Spleen (tissue), 11 donors: ENCODE results near the gene LCN6. TPM values are rescaled to one million over a fixed set of nuclear protein-coding genes. Genes with fewer than 3 reads are reported as not detected.
"Not testable (repeated sequence)": the region's sequence is repeated elsewhere in the genome, so short reads cannot be mapped to it uniquely, and the experiment has no call there.

Source experiments
- DNase-seq: peaks from one replicate; pipeline ENCODE4 v3.0.0-alpha.2; 2020
- H3K27ac ChIP-seq, 8 donors: fragments of 200-600 bp; sonication (generic) in 7 of 8; 1 replicate in 4 of 8; 2 replicates in 4 of 8; pipeline versions ENCODE4 v1.5.0 to v1.8.0; 2016 to 2021; ENCODE audit warnings: inconsistent platforms in 4 of 8, mild to moderate bottlenecking in 4 of 8, moderate library complexity in 1 of 8
- H3K27me3 ChIP-seq, 7 donors: fragments of 200-600 bp; sonication (generic) in 6 of 7; replicated peaks in 1 of 7; 1 replicate in 4 of 7; 2 replicates in 3 of 7; pipeline versions ENCODE4 v1.5.0 to v1.8.0; 2016 to 2021; ENCODE audit warnings: inconsistent platforms in 3 of 7, mild to moderate bottlenecking in 1 of 7
- H3K36me3 ChIP-seq, 6 donors: fragments of 200-600 bp; sonication (generic) in 5 of 6; 1 replicate in 4 of 6; 2 replicates in 2 of 6; pipeline versions ENCODE4 v1.5.0 to v1.8.0; 2016 to 2021; ENCODE audit warnings: inconsistent platforms in 2 of 6
- H3K4me1 ChIP-seq, 6 donors: fragments of 200-600 bp; sonication (generic) in 5 of 6; 1 replicate in 3 of 6; 2 replicates in 3 of 6; pipeline versions ENCODE4 v1.5.0 to v1.8.0; 2016 to 2021; ENCODE audit warnings: inconsistent platforms in 3 of 6
- H3K4me3 ChIP-seq, 8 donors: fragments of 200-600 bp; sonication (generic) in 7 of 8; 1 replicate in 4 of 8; 2 replicates in 4 of 8; pipeline versions ENCODE4 v1.5.0 to v1.8.0; 2016 to 2021; ENCODE audit warnings: inconsistent platforms in 4 of 8, mild to moderate bottlenecking in 4 of 8, moderate library complexity in 2 of 8
- H3K9me3 ChIP-seq, 8 donors: fragments of 200-600 bp; sonication (generic) in 7 of 8; 1 replicate in 4 of 8; 2 replicates in 4 of 8; pipeline versions ENCODE4 v1.5.0 to v1.8.0; 2016 to 2021; ENCODE audit warnings: inconsistent platforms in 4 of 8
- CTCF ChIP-seq, 11 experiments: fragments of 200-600 bp in 7 of 11; fragments of 450-650 bp in 4 of 11; sonication (generic) in 4 of 11; IDR thresholded peaks in 8 of 11; conservative IDR thresholded peaks in 3 of 11; 1 replicate in 7 of 11; 2 replicates in 4 of 11; pipeline versions ENCODE4 v1.4.0 to v1.8.0; 2016 to 2021; ENCODE audit warnings: antibody characterized with exemption in 11 of 11, inconsistent platforms in 4 of 11, mild to moderate bottlenecking in 1 of 11
- POLR2A ChIP-seq, 3 donors: fragments of 450-650 bp; IDR thresholded peaks; one replicate each; pipeline ENCODE4 v1.5.1; 2017; ENCODE audit warnings: antibody characterized with exemption in 3 of 3, mild to moderate bottlenecking in 1 of 3
- POLR2AphosphoS5 ChIP-seq, 3 donors: sonication (generic); formaldehyde crosslinking; IDR thresholded peaks; one replicate each; pipeline ENCODE4 v1.5.1; 2017; ENCODE audit warnings: antibody characterized with exemption in 3 of 3
- WGBS, 5 donors: extraction: QIAGEN DNeasy Blood & Tissue Kit in 3 of 5; methylation state at CpG; one replicate each; pipeline versions ENCODE4 v1.1.5 to v1.1.7; 2013 to 2018; 5-methylcytosine and 5-hydroxymethylcytosine counted together
- intact Hi-C: fragments of 100-400 bp; cut with DNase I; formaldehyde crosslinking; loops from one replicate; pipeline ENCODE4 v1.15.0; 2023; ENCODE audit warnings: low total_unique reads
- polyA plus RNA-seq, 3 donors: library from polyadenylated mRNA; stranded (reverse); fragments of 200-250 nt; gene quantifications; one replicate each; pipeline ENCODE4 v1.2.1, GENCODE V29; 2013
- total RNA-seq, 7 donors: library from RNA; depleted of rRNA in 3 of 7; stranded (reverse); fragments of >200 nt in 3 of 7; fragmentation: NEBNext Ultra II Directional in 4 of 7; extraction: Animal tissue kit (Norgen Biotek cat#: 25700) in 4 of 7; gene quantifications; one replicate each; pipeline versions ENCODE4 v1.1.0 to v1.2.1, GENCODE V29; 2016 to 2021
- donor health status: healthy with polysubstance abuse.
- donor health status: DM: no; HTN: no; CAD: no; lungs with moderate emphysema.
- donor health status: DM: no; HTN: no; CAD: no.
- donor health status: Bipolar disorder and iron deficiency.
- donor health status: healthy.
- donor health status: DM: no; HTN: no; CAD: no.
- donor health status: DM: yes; HTN: yes; CAD: no.

LCN6 gene
- total and polyA plus RNA-seq, 10 donors = 1.2 to 18.9 (median 4.4) TPM

- Histone ChIP-seq H3K4me1 (peaks cover 0 to 18% (median 7%) of the 10 kb centered on the region in 6 donors), H3K36me3 (no peaks in the 10 kb centered on the region), H3K4me3 (no peak overlapping the region), H3K27ac (no peak overlapping the region), H3K27me3 (peaks cover 0 to 22% (median 0%) of the 10 kb centered on the region in 7 donors), H3K9me3 (peaks cover 0 to 10% (median 7%) of the 10 kb centered on the region in 8 donors)
- no peak for TF ChIP-seq POLR2AphosphoS5 (IDR thresholded peaks at IDR 0.05)
- no peak for TF ChIP-seq CTCF (IDR thresholded peaks at IDR 0.05 in 8 of 11, conservative IDR thresholded peaks at IDR 0.05 in 3 of 11)
- no peak for TF ChIP-seq POLR2A (IDR thresholded peaks at IDR 0.05)
- DNase-seq = no peak
- intact Hi-C loops = no loop called here
- 65 to 81% (median 78%) methylated on average over 3 of the region's 3 CpGs for WGBS, 5 donors
Observed at GRCh38 chr9:136771907-136772415, 23.6 kb upstream of the LCN6 start.

GRCh38 chr9:136769710-136770191, 21.4 kb upstream of the LCN6 start:
- H3K27me3 ChIP-seq = peaks cover 0 to 28% (median 0%) of the 10 kb centered on the region in 7 donors
- peaks cover 0 to 38% (median 12%) of the 10 kb centered on the region in 6 donors for H3K4me1 ChIP-seq
- intact Hi-C loops = no loop called here
- no peaks in the 10 kb centered on the region for H3K36me3 ChIP-seq
- no peak overlapping the region for H3K4me3 ChIP-seq
- DNase-seq = no peak
- H3K9me3 ChIP-seq = peaks cover 0 to 10% (median 7%) of the 10 kb centered on the region in 8 donors
- no peak overlapping the region for H3K27ac ChIP-seq
- TF ChIP-seq CTCF (IDR thresholded peaks at IDR 0.05 in 8 of 11, conservative IDR thresholded peaks at IDR 0.05 in 3 of 11) (peak in 9 of 11 experiments; percentile 24 to 78 (median 60)), POLR2AphosphoS5 (IDR thresholded peaks at IDR 0.05) (no peak)
- 6 to 16% (median 11%) methylated on average over 6 to 16 of the region's 16 CpGs for WGBS, 5 donors

GRCh38 chr9:136766410-136767120, 18.2 kb upstream of the LCN6 start:
- DNase-seq, H3K36me3 ChIP-seq, intact Hi-C loops, H3K4me3 ChIP-seq, H3K9me3 ChIP-seq: not testable (repeated sequence)
- TF ChIP-seq CTCF (IDR thresholded peaks at IDR 0.05 in 8 of 11, conservative IDR thresholded peaks at IDR 0.05 in 3 of 11) = peak in 6 of 11 experiments; percentile 16 to 54 (median 44)
- H3K27me3 ChIP-seq = peaks cover 0 to 60% (median 8%) of the 10 kb centered on the region in 7 donors
- WGBS, 5 donors = 38 to 51% (median 43%) methylated on average over 11 to 18 of the region's 18 CpGs
- H3K4me1 ChIP-seq = peaks cover 0 to 46% (median 10%) of the 10 kb centered on the region in 6 donors
- H3K27ac ChIP-seq = peak overlapping the region in 4 of 8 donors; percentile 33 to 55 (median 44)

GRCh38 chr9:136765745-136766409, 17.6 kb upstream of the LCN6 start:
- H3K4me3 ChIP-seq, H3K9me3 ChIP-seq, H3K36me3 ChIP-seq, DNase-seq, intact Hi-C loops: not testable (repeated sequence)
- peaks cover 0 to 50% (median 14%) of the 10 kb centered on the region in 6 donors for H3K4me1 ChIP-seq
- H3K27me3 ChIP-seq = peaks cover 0 to 62% (median 8%) of the 10 kb centered on the region in 7 donors
- H3K27ac ChIP-seq = peak overlapping the region in 4 of 8 donors; percentile 33 to 53 (median 34)
- WGBS, 5 donors = 59 to 81% (median 72%) methylated on average over 14 of the region's 14 CpGs
